ENCODE results near the gene ICA1L.

ICA1L gene

DNA sequence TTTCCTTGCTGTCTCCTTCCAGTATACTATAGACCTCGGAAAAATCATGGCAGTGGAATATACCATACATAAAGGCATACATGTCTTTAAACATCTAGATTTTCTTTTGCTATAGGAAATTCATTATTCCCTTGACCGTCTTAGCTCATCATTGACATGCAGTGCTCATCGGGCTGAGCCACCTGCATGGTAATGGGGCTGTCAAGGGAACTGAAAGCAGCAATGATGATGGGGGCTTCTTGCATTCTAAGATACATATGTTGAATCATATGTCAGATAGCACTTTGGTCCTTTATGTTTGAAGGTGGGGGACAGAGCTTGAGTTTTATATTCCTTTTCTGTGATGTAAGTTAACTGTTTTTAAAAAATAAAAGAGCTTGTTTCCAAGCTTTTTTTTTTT, 106.6 kb downstream of the ICA1L start:
- no peak overlapping the region for H3K9ac ChIP-seq (ENCODE audit: low read depth in 1 of 2, low read length in 2 of 2)
- no peak overlapping the region for H3K27ac ChIP-seq (ENCODE audit: low read depth, low read length)
- peaks cover 16 to 17% of the 10 kb centered on the region in 2 donors for H3K36me3 ChIP-seq (ENCODE audit: control insufficient read depth in 1 of 2, insufficient read depth in 2 of 2, low read length in 2 of 2)
- H3K4me3 ChIP-seq (ENCODE audit: low read depth in 1 of 2, low read length in 2 of 2) = no peak overlapping the region
- no peaks in the 10 kb centered on the region for H3K9me3 ChIP-seq (ENCODE audit: control insufficient read depth in 1 of 2, low read length in 2 of 2)
- no peaks in the 10 kb centered on the region for H3K27me3 ChIP-seq (ENCODE audit: control insufficient read depth in 1 of 2, insufficient read depth in 2 of 2, low read length in 2 of 2)
- H3K4me1 ChIP-seq (ENCODE audit: control insufficient read depth in 1 of 2, insufficient read depth in 2 of 2, low read length in 2 of 2) = peaks cover 0 to 6% of the 10 kb centered on the region in 2 donors

DNA sequence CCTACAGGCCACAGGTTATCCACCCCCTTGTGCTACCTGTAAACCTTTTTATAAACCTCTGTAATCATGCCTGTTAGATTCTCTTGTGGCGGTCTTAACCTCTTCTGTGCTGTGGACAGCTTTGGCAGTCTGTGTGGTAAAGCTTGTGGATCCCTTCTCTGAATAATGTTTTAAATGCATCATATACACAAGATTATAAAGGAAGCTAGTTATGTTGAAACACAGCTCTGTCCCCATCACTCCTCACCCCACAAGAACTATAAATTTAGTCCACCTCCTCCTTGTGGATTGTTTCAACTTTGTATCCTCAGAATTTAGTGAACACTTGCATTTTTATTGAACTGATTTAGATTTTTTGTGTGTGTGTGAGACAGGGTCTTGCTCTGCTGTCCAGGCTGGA, 107.7 kb downstream of the ICA1L start:
- Histone ChIP-seq H3K36me3 (ENCODE audit: control insufficient read depth in 1 of 2, insufficient read depth in 2 of 2, low read length in 2 of 2) (peaks cover 19 to 20% of the 10 kb centered on the region in 2 donors), H3K4me1 (ENCODE audit: control insufficient read depth in 1 of 2, insufficient read depth in 2 of 2, low read length in 2 of 2) (peaks cover 0 to 9% of the 10 kb centered on the region in 2 donors), H3K27ac (ENCODE audit: low read depth, low read length) (no peak overlapping the region), H3K9me3 (ENCODE audit: control insufficient read depth in 1 of 2, low read length in 2 of 2) (no peaks in the 10 kb centered on the region), H3K27me3 (ENCODE audit: control insufficient read depth in 1 of 2, insufficient read depth in 2 of 2, low read length in 2 of 2) (no peaks in the 10 kb centered on the region), H3K9ac (ENCODE audit: low read depth in 1 of 2, low read length in 2 of 2) (no peak overlapping the region), H3K4me3 (ENCODE audit: low read depth in 1 of 2, low read length in 2 of 2) (no peak overlapping the region)

DNA sequence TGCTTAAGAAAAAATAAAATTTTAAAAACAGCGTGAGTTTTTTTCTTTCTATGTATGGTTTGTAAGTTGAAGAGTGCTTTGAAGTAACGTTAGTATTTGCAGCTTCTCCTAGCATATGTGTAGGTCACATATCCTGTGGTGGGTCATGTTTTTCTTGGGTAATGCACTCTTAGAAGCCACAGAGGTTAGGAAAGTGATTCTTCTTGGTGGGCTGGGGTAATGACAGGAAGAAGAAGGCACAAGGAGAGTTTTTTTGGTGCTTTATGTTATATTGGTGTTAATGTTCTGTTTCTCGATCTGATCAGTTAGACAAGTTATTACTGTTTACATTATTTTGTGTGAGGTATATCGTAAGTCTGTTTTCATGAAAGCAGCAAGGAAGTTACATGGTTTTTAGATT, 109.0 kb downstream of the ICA1L start:
- Histone ChIP-seq H3K9me3 (ENCODE audit: control insufficient read depth in 1 of 2, low read length in 2 of 2) (no peaks in the 10 kb centered on the region), H3K36me3 (ENCODE audit: control insufficient read depth in 1 of 2, insufficient read depth in 2 of 2, low read length in 2 of 2) (peaks cover 20 to 22% of the 10 kb centered on the region in 2 donors), H3K4me1 (ENCODE audit: control insufficient read depth in 1 of 2, insufficient read depth in 2 of 2, low read length in 2 of 2) (peaks cover 5 to 12% of the 10 kb centered on the region in 2 donors), H3K27me3 (ENCODE audit: control insufficient read depth in 1 of 2, insufficient read depth in 2 of 2, low read length in 2 of 2) (no peaks in the 10 kb centered on the region), H3K4me3 (ENCODE audit: low read depth in 1 of 2, low read length in 2 of 2) (no peak overlapping the region), H3K9ac (ENCODE audit: low read depth in 1 of 2, low read length in 2 of 2) (no peak overlapping the region), H3K27ac (ENCODE audit: low read depth, low read length) (no peak overlapping the region)

DNA sequence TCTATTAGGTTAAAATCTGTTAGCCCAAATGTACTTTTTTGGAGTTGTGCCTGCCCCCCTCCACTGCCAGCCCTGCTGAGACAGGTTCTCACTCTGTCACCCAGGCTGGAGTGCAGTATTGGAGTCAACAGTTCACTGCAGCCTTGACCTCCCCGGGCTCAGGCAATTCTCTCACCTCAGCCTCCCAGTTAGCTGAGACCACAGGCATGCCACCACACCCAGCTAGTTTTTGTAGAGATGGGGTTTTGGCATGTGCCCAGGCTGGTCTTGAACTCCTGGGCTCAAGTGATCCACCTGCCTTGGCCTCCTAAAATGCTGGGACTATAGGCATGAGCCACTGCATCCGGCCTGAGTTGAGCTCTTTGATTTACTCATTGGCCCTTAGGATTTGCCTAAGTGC, 110.7 kb downstream of the ICA1L start:
- Histone ChIP-seq H3K27me3 (ENCODE audit: control insufficient read depth in 1 of 2, insufficient read depth in 2 of 2, low read length in 2 of 2) (no peaks in the 10 kb centered on the region), H3K4me3 (ENCODE audit: low read depth in 1 of 2, low read length in 2 of 2) (no peak overlapping the region), H3K4me1 (ENCODE audit: control insufficient read depth in 1 of 2, insufficient read depth in 2 of 2, low read length in 2 of 2) (peaks cover 10 to 21% of the 10 kb centered on the region in 2 donors), H3K36me3 (ENCODE audit: control insufficient read depth in 1 of 2, insufficient read depth in 2 of 2, low read length in 2 of 2) (peaks cover 22 to 24% of the 10 kb centered on the region in 2 donors), H3K27ac (ENCODE audit: low read depth, low read length) (no peak overlapping the region), H3K9me3 (ENCODE audit: control insufficient read depth in 1 of 2, low read length in 2 of 2) (no peaks in the 10 kb centered on the region), H3K9ac (ENCODE audit: low read depth in 1 of 2, low read length in 2 of 2) (no peak overlapping the region)

DNA sequence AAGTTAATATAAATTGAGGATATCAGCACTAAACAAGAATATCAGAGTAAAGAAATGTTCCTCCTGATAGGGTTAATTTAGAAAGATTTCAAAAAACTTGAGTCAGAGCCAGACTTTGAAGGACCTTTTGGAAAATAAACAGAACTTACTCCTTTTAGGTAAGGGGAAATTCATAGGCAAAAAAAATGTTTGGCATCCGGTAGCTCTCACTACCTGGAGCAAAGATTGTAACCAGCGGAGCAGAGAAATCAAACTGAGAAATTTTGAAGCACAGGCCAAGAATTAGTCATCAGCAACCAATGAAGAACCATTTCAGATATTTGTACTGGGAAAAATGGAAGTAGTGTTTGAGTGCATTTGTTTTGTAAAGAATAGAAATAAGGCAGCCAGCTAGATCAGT, 113.0 kb downstream of the ICA1L start:
- Histone ChIP-seq H3K27ac (ENCODE audit: low read depth, low read length) (no peak overlapping the region), H3K36me3 (ENCODE audit: control insufficient read depth in 1 of 2, insufficient read depth in 2 of 2, low read length in 2 of 2) (peaks cover 14 to 18% of the 10 kb centered on the region in 2 donors), H3K4me3 (ENCODE audit: low read depth in 1 of 2, low read length in 2 of 2) (no peak overlapping the region)

DNA sequence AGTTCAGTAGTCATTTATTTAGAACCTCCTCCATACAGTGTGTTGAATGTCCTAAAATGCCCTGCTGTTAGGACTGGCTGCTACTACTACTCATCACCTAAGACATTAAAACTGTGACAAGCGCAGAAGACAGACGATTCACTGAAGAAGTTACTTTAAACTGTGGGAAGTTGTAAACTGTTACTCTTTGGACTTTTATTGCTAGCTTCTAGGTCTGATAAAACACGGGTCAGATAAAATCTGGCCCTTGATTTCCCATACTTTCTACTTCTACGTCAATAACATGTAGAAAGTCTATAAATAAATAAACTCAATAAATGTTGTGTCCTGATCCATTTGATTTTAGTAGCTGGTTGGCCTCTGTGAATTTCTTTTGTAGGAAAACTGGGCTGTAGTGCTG, 113.4 kb downstream of the ICA1L start:
- Histone ChIP-seq H3K4me1 (ENCODE audit: control insufficient read depth in 1 of 2, insufficient read depth in 2 of 2, low read length in 2 of 2) (peaks cover 10 to 21% of the 10 kb centered on the region in 2 donors), H3K36me3 (ENCODE audit: control insufficient read depth in 1 of 2, insufficient read depth in 2 of 2, low read length in 2 of 2) (peaks cover 14 to 18% of the 10 kb centered on the region in 2 donors), H3K27ac (ENCODE audit: low read depth, low read length) (no peak overlapping the region), H3K9me3 (ENCODE audit: control insufficient read depth in 1 of 2, low read length in 2 of 2) (no peaks in the 10 kb centered on the region), H3K27me3 (ENCODE audit: control insufficient read depth in 1 of 2, insufficient read depth in 2 of 2, low read length in 2 of 2) (no peaks in the 10 kb centered on the region), H3K9ac (ENCODE audit: low read depth in 1 of 2, low read length in 2 of 2) (no peak overlapping the region), H3K4me3 (ENCODE audit: low read depth in 1 of 2, low read length in 2 of 2) (no peak overlapping the region)

More for the DNA sequence above, 113.0 kb downstream of the ICA1L start:
- no peak overlapping the region for H3K9ac ChIP-seq (ENCODE audit: low read depth in 1 of 2, low read length in 2 of 2)
- peaks cover 10 to 21% of the 10 kb centered on the region in 2 donors for H3K4me1 ChIP-seq (ENCODE audit: control insufficient read depth in 1 of 2, insufficient read depth in 2 of 2, low read length in 2 of 2)
- no peaks in the 10 kb centered on the region for H3K27me3 ChIP-seq (ENCODE audit: control insufficient read depth in 1 of 2, insufficient read depth in 2 of 2, low read length in 2 of 2)
- no peaks in the 10 kb centered on the region for H3K9me3 ChIP-seq (ENCODE audit: control insufficient read depth in 1 of 2, low read length in 2 of 2)

DNA sequence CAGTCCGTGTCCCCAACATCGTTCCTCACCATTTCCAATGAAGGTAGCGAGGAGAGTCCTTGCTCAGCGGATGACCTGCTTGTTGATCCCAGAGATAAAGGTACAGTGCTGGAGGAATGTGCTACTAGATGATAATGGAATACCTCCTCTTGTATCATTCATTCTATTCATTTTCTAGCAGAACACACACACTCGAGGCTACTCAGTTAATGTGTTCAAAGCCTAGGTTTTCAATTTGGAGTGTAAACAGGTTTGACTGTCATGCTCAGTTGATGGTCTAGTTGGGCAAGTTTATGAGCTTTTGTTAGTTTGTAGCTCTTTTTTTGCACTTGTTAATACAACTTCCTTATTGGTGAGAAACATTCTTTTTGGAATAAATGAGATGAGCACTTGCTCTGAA, 114.2 kb downstream of the ICA1L start:
- no peak overlapping the region for H3K9ac ChIP-seq (ENCODE audit: low read depth in 1 of 2, low read length in 2 of 2)
- peaks cover 14 to 18% of the 10 kb centered on the region in 2 donors for H3K36me3 ChIP-seq (ENCODE audit: control insufficient read depth in 1 of 2, insufficient read depth in 2 of 2, low read length in 2 of 2)
- H3K4me1 ChIP-seq (ENCODE audit: control insufficient read depth in 1 of 2, insufficient read depth in 2 of 2, low read length in 2 of 2) = peaks cover 10 to 21% of the 10 kb centered on the region in 2 donors
- H3K27ac ChIP-seq (ENCODE audit: low read depth, low read length) = no peak overlapping the region
- H3K4me3 ChIP-seq (ENCODE audit: low read depth in 1 of 2, low read length in 2 of 2) = no peak overlapping the region
- H3K27me3 ChIP-seq (ENCODE audit: control insufficient read depth in 1 of 2, insufficient read depth in 2 of 2, low read length in 2 of 2) = no peaks in the 10 kb centered on the region
- H3K9me3 ChIP-seq (ENCODE audit: control insufficient read depth in 1 of 2, low read length in 2 of 2) = no peaks in the 10 kb centered on the region

DNA sequence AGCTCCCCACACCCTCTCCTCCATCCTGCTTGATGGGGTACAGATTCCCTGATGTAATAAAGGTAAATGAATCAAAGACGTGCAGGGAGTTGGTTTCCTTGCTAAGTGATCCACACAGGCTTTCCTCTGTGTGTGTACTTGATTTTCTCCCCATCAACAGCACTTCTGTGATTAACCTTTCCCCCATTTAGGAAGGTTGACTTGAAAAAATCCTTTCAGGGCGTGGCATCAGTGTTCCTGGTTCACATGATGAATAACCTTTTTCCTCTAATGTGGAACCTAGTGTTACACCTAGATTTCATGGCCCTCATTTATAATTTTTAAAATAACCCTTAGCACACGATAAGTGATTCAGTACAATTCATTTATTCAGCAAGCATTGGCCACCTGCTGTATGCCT, 115.0 kb downstream of the ICA1L start:
- peaks cover 10 to 21% of the 10 kb centered on the region in 2 donors for H3K4me1 ChIP-seq (ENCODE audit: control insufficient read depth in 1 of 2, insufficient read depth in 2 of 2, low read length in 2 of 2)
- H3K9me3 ChIP-seq (ENCODE audit: control insufficient read depth in 1 of 2, low read length in 2 of 2) = no peaks in the 10 kb centered on the region
- no peak overlapping the region for H3K27ac ChIP-seq (ENCODE audit: low read depth, low read length)
- H3K4me3 ChIP-seq (ENCODE audit: low read depth in 1 of 2, low read length in 2 of 2) = no peak overlapping the region
- no peaks in the 10 kb centered on the region for H3K27me3 ChIP-seq (ENCODE audit: control insufficient read depth in 1 of 2, insufficient read depth in 2 of 2, low read length in 2 of 2)
- peaks cover 14 to 18% of the 10 kb centered on the region in 2 donors for H3K36me3 ChIP-seq (ENCODE audit: control insufficient read depth in 1 of 2, insufficient read depth in 2 of 2, low read length in 2 of 2)
- H3K9ac ChIP-seq (ENCODE audit: low read depth in 1 of 2, low read length in 2 of 2) = no peak overlapping the region

DNA sequence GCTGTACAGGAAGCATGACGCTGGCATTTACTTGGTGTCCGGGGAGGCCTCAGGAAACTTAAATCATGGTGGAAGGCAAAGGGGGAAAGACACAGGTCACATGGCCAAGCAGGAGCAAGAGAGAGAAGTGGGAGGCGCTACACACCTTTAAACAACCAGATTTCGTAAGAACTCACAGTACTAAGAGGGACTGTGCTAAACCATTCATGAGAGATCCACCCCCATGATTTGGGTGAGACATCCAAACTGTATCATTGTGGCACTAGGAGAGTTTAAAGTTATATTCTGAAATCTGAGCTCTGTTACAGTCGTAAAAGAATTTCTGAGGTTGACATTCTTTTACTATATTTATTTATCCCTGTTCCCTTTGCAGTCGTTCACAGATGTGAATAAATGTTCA, 116.6 kb downstream of the ICA1L start:
- H3K9me3 ChIP-seq (ENCODE audit: control insufficient read depth in 1 of 2, low read length in 2 of 2) = no peaks in the 10 kb centered on the region
- H3K4me1 ChIP-seq (ENCODE audit: control insufficient read depth in 1 of 2, insufficient read depth in 2 of 2, low read length in 2 of 2) = peaks cover 10 to 21% of the 10 kb centered on the region in 2 donors
- no peak overlapping the region for H3K9ac ChIP-seq (ENCODE audit: low read depth in 1 of 2, low read length in 2 of 2)
- H3K4me3 ChIP-seq (ENCODE audit: low read depth in 1 of 2, low read length in 2 of 2) = no peak overlapping the region
- no peaks in the 10 kb centered on the region for H3K27me3 ChIP-seq (ENCODE audit: control insufficient read depth in 1 of 2, insufficient read depth in 2 of 2, low read length in 2 of 2)
- no peak overlapping the region for H3K27ac ChIP-seq (ENCODE audit: low read depth, low read length)
- H3K36me3 ChIP-seq (ENCODE audit: control insufficient read depth in 1 of 2, insufficient read depth in 2 of 2, low read length in 2 of 2) = peaks cover 8 to 10% of the 10 kb centered on the region in 2 donors

DNA sequence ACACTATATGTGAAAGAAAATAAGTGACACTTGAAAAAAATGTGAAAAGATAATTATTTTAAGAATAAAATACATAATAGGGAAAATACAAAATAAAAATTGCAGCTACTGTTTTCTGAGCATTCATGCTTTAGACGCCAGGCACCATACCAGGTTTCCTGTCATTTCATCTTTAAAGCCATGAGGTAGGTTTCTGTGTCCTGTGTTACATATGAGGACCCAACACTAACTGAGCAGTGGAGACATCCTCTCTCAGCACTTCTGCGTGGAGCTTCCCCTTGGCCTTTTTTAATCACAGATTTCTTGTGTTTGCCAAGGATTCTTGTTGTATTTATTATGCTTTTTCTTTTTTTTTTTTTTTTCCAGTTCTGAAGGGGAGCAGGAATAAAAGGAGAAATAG, 119.5 kb downstream of the ICA1L start:
- Histone ChIP-seq H3K9ac (ENCODE audit: low read depth in 1 of 2, low read length in 2 of 2) (no peak overlapping the region), H3K27me3 (ENCODE audit: control insufficient read depth in 1 of 2, insufficient read depth in 2 of 2, low read length in 2 of 2) (no peaks in the 10 kb centered on the region), H3K27ac (ENCODE audit: low read depth, low read length) (no peak overlapping the region), H3K4me3 (ENCODE audit: low read depth in 1 of 2, low read length in 2 of 2) (no peak overlapping the region), H3K36me3 (ENCODE audit: control insufficient read depth in 1 of 2, insufficient read depth in 2 of 2, low read length in 2 of 2) (peaks cover under 1 to 1% of the 10 kb centered on the region in 2 donors), H3K4me1 (ENCODE audit: control insufficient read depth in 1 of 2, insufficient read depth in 2 of 2, low read length in 2 of 2) (peaks cover 1 to 4% of the 10 kb centered on the region in 2 donors), H3K9me3 (ENCODE audit: control insufficient read depth in 1 of 2, low read length in 2 of 2) (no peaks in the 10 kb centered on the region)
